Measurements from ENCODE around the gene PCOLCE2. TPM values are rescaled to one million over a fixed set of nuclear protein-coding genes. Genes with fewer than 3 reads are reported as not detected.

PCOLCE2 gene
- total and polyA plus RNA-seq, 4 donors = 9.1 to 17.2 (median 13.3) TPM

GRCh38 chr3:142875583-142876207, 13.2 kb downstream of the PCOLCE2 start:
- H3K27ac ChIP-seq (ENCODE audit: low read depth in 1 of 2, low read length in 2 of 2) = no peak overlapping the region
- DNase-seq (ENCODE audit: low spot score) = no peak
- WGBS = 98% methylated on average over 2 of the region's 2 CpGs

More at GRCh38 chr3:142875583-142876207, 13.2 kb downstream of the PCOLCE2 start:
- H3K4me1 ChIP-seq (ENCODE audit: control insufficient read depth in 4 of 4, insufficient read depth in 4 of 4, low read length in 3 of 4) = no peaks in the 10 kb centered on the region
- no peak overlapping the region for H3K4me3 ChIP-seq (ENCODE audit: low read depth in 1 of 3, low read length in 3 of 3)
- no peaks in the 10 kb centered on the region for H3K36me3 ChIP-seq (ENCODE audit: control insufficient read depth in 4 of 4, insufficient read depth in 3 of 4, low read depth in 1 of 4, low read length in 3 of 4)
- H3K9ac ChIP-seq (ENCODE audit: low read depth in 1 of 2, low read length in 2 of 2) = no peak overlapping the region
- no peaks in the 10 kb centered on the region for H3K27me3 ChIP-seq (ENCODE audit: control insufficient read depth in 4 of 4, insufficient read depth in 4 of 4, low read length in 3 of 4)
- no peak for TF ChIP-seq SP1 (IDR thresholded peaks at IDR 0.05)
- no peak for TF ChIP-seq FOXA1 (IDR thresholded peaks at IDR 0.05)
- TF ChIP-seq ATF3 (IDR thresholded peaks at IDR 0.05) = no peak
- TF ChIP-seq HNF4A (conservative IDR thresholded peaks at IDR 0.05) = no peak
- TF ChIP-seq RXRA (IDR thresholded peaks at IDR 0.05) = no peak
- TF ChIP-seq FOXA2 (IDR thresholded peaks at IDR 0.05) = no peak
- no peak for TF ChIP-seq GABPA (IDR thresholded peaks at IDR 0.05 in 1 of 2, conservative IDR thresholded peaks at IDR 0.05 in 1 of 2)
- no peak for TF ChIP-seq MAX (IDR thresholded peaks at IDR 0.05)
- no peak for TF ChIP-seq JUND (IDR thresholded peaks at IDR 0.05)
- no peak for TF ChIP-seq RAD21 (IDR thresholded peaks at IDR 0.05)
- no peak for TF ChIP-seq HNF4G (IDR thresholded peaks at IDR 0.05)
- no peak for TF ChIP-seq ZBTB33 (IDR thresholded peaks at IDR 0.05)
- no peak for TF ChIP-seq CTCF (IDR thresholded peaks at IDR 0.05; ENCODE audit: low read depth, low read length, missing input control)
- TF ChIP-seq TAF1 (conservative IDR thresholded peaks at IDR 0.05) = no peak
- no peak for TF ChIP-seq EGR1 (IDR thresholded peaks at IDR 0.05; ENCODE audit: low read depth in 2 of 2)
- no peak for TF ChIP-seq YY1 (IDR thresholded peaks at IDR 0.05)
- no peak for TF ChIP-seq NR2F2 (IDR thresholded peaks at IDR 0.05)
- no peak for TF ChIP-seq REST (IDR thresholded peaks at IDR 0.05)
- H3K9me3 ChIP-seq (ENCODE audit: control insufficient read depth in 4 of 4, low read length in 3 of 4) = no peaks in the 10 kb centered on the region
